Caco-2 (cell line): ENCODE data around the gene POLR2C. TPM values are rescaled to one million over a fixed set of nuclear protein-coding genes. Genes with fewer than 3 reads are reported as not detected.

Experiments used
- BruUV-seq: library from RNA; stranded (reverse); fragments of 400-500 nt; replicated peaks from 2 replicates; lab custom pipeline; 2021; lab: Mats Ljungman, UMichigan
- CTCF ChIA-PET: fragments of 300-600 bp; sonication (Branson Sonifier 250); formaldehyde crosslinking; loops from one replicate; lab custom pipeline; 2022; ENCODE audit warnings: antibody characterized with exemption; lab: Charles Lee
- POLR2A ChIA-PET: fragments of 300-600 bp; sonication (Branson Sonifier 250); formaldehyde crosslinking; loops from one replicate; lab custom pipeline; 2022; ENCODE audit warnings: antibody characterized with exemption; lab: Charles Lee
- DNase-seq, 2 experiments: peaks; one replicate each; pipeline versions ENCODE4 v3.0.0 to v3.0.0-alpha.2; 2020 to 2022
- H3K27me3 ChIP-seq: replicated peaks from 2 replicates; pipeline ENCODE4 v1.6.0; 2011; ENCODE audit warnings: low read length; ENCODE audit not compliant: control insufficient read depth, insufficient read depth
- H3K36me3 ChIP-seq: 2 replicates; pipeline ENCODE4 v1.5.1; 2011; ENCODE audit warnings: low read length; ENCODE audit not compliant: control insufficient read depth, insufficient read depth
- H3K4me1 ChIP-seq: fragments of 250-450 bp; sonication (Bioruptor Pico); 2 replicates; pipeline ENCODE4 v1.5.1; 2020; ENCODE audit warnings: mild to moderate bottlenecking
- H3K4me3 ChIP-seq: 2 replicates; pipeline ENCODE4 v1.5.1; 2011; ENCODE audit warnings: low read depth, mild to moderate bottlenecking, control low read depth, low read length
- H3K9me3 ChIP-seq: fragments of 250-450 bp; sonication (Bioruptor Pico); 2 replicates; pipeline ENCODE4 v1.5.1; 2020; ENCODE audit warnings: mild to moderate bottlenecking, moderate library complexity
- H3K27ac Mint-ChIP-seq: one replicate; pipeline ENCODE4 v1.8.0; 2022; ENCODE audit warnings: mixed read lengths; ENCODE audit not compliant: unreplicated experiment
- H3K27me3 Mint-ChIP-seq: one replicate; pipeline ENCODE4 v1.8.0; 2022; ENCODE audit warnings: mixed read lengths; ENCODE audit not compliant: insufficient read depth, unreplicated experiment
- H3K36me3 Mint-ChIP-seq: one replicate; pipeline ENCODE4 v1.8.0; 2022; ENCODE audit warnings: mild to moderate bottlenecking, mixed read lengths; ENCODE audit not compliant: insufficient read depth, unreplicated experiment
- H3K4me1 Mint-ChIP-seq: one replicate; pipeline ENCODE4 v1.8.0; 2022; ENCODE audit warnings: low read depth, mixed read lengths; ENCODE audit not compliant: unreplicated experiment
- H3K4me3 Mint-ChIP-seq: one replicate; pipeline ENCODE4 v1.8.0; 2022; ENCODE audit warnings: mild to moderate bottlenecking, moderate library complexity, mixed read lengths; ENCODE audit not compliant: unreplicated experiment
- H3K9me3 Mint-ChIP-seq: one replicate; pipeline ENCODE4 v1.8.0; 2022; ENCODE audit warnings: mixed read lengths; ENCODE audit not compliant: unreplicated experiment
- intact Hi-C: fragments of 100-400 bp; cut with micrococcal nuclease; formaldehyde crosslinking; loops from one replicate; pipeline ENCODE4 v1.10.0; 2022; ENCODE audit not compliant: unreplicated experiment
- total RNA-seq: library from RNA; stranded (reverse); gene quantifications from 2 replicates; pipeline ENCODE4 v1.2.3, GENCODE V29; 2022
- TF ChIP-seq, protein P1 (sequence below), 2 experiments: fragments of 200-600 bp in 1 of 2; IDR thresholded peaks; 1 replicate in 1 of 2; 2 replicates in 1 of 2; pipeline versions ENCODE4 v1.5.1 to v1.8.0; 2011 to 2022; ENCODE audit warnings: antibody characterized with exemption in 1 of 2, control low read depth in 1 of 2, inconsistent platforms in 1 of 2, low read depth in 1 of 2, low read length in 1 of 2, mild to moderate bottlenecking in 1 of 2, moderate library complexity in 1 of 2; ENCODE audit not compliant: insufficient read depth in 1 of 2, severe bottlenecking in 1 of 2, unreplicated experiment in 1 of 2

The POLR2C gene
- total RNA-seq, 1 experiment from 2014 or later: 100 TPM

DNA sequence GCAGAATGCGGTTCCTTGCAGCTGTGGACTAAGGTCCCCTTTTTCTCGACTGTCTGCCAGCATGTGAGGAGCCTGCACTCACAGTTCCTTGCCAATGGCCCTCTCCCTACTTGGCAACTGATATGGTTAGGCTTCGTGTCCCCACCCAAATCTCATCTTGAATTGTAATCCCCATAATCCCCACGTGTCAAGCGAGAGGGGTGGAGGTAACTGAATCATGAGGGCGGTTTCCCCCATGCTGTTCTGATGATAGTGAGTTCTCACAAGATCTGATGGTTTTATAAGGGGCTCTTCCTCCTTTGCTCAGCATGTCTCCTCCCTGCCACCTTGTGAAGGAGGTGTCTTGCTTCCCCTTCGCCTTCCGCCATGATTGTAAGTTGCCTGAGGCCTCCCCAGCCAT lies 35.2 kb upstream of the POLR2C start:
- Histone ChIP-seq H3K4me1 (no peaks in the 10 kb centered on the region), H3K9me3 (no peaks in the 10 kb centered on the region), H3K27me3 (no peaks in the 10 kb centered on the region), H3K36me3 (peaks cover 5% of the 10 kb centered on the region; the same call in 1 of the 2 replicates), H3K4me3 (no peak overlapping the region)
- peak in 1 of 2 experiments; percentile 21 for DNase-seq
- H3K9me3 Mint-ChIP-seq: no peaks in the 10 kb centered on the region
- intact Hi-C loops: no loop called here
- no peaks in the 10 kb centered on the region for H3K27me3 Mint-ChIP-seq
- H3K4me3 Mint-ChIP-seq: no peak overlapping the region
- H3K4me1 Mint-ChIP-seq: peaks cover 5% of the 10 kb centered on the region
- TF ChIP-seq, protein P1, sequence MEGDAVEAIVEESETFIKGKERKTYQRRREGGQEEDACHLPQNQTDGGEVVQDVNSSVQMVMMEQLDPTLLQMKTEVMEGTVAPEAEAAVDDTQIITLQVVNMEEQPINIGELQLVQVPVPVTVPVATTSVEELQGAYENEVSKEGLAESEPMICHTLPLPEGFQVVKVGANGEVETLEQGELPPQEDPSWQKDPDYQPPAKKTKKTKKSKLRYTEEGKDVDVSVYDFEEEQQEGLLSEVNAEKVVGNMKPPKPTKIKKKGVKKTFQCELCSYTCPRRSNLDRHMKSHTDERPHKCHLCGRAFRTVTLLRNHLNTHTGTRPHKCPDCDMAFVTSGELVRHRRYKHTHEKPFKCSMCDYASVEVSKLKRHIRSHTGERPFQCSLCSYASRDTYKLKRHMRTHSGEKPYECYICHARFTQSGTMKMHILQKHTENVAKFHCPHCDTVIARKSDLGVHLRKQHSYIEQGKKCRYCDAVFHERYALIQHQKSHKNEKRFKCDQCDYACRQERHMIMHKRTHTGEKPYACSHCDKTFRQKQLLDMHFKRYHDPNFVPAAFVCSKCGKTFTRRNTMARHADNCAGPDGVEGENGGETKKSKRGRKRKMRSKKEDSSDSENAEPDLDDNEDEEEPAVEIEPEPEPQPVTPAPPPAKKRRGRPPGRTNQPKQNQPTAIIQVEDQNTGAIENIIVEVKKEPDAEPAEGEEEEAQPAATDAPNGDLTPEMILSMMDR (IDR thresholded peaks at IDR 0.05; ENCODE audit: insufficient read depth in 1 of 2, low read depth in 1 of 2, low read length in 1 of 2, severe bottlenecking in 1 of 2, unreplicated experiment in 1 of 2): no peak
- ChIA-PET CTCF (interaction anchor here (1.1 kb wide), 1 partner anchor 35 kb away, joined by 3 read pairs; no protein-coding TSS in a partner anchor), POLR2A (no interaction called here)
- BruUV-seq: no TSS peak
- peaks cover 44% of the 10 kb centered on the region for H3K36me3 Mint-ChIP-seq
- no peak overlapping the region for H3K27ac Mint-ChIP-seq

DNA sequence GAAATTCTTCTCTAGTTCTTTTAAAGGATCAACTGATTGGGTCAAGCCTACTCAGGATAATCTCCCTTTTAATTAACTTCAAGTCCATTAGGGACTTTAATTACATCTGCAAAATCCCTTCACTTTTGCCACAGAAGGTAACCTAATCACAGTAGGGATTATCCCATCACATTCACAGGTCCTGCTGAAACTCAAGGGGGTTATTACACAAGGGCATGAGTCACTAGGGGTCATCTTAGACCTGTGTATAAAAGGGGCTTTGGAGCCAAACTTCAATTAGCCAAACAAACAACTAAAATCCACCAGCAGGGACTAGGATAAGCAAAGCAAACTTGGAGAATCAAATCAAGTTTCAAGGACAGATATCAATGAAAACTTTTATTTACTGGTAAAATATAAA lies 34.7 kb upstream of the POLR2C start:
- H3K36me3 ChIP-seq: peaks cover 5% of the 10 kb centered on the region; the same call in 1 of the 2 replicates
- H3K36me3 Mint-ChIP-seq: peaks cover 49% of the 10 kb centered on the region
- H3K27ac Mint-ChIP-seq: no peak overlapping the region
- ChIA-PET POLR2A (no interaction called here), CTCF (no interaction called here)
- no peaks in the 10 kb centered on the region for H3K27me3 Mint-ChIP-seq
- TF ChIP-seq, protein P1 (IDR thresholded peaks at IDR 0.05; ENCODE audit: insufficient read depth in 1 of 2, low read depth in 1 of 2, low read length in 1 of 2, severe bottlenecking in 1 of 2, unreplicated experiment in 1 of 2): no peak
- H3K9me3 Mint-ChIP-seq: no peaks in the 10 kb centered on the region
- no TSS peak for BruUV-seq
- no peaks in the 10 kb centered on the region for H3K9me3 ChIP-seq
- intact Hi-C loops: no loop called here
- no peaks in the 10 kb centered on the region for H3K27me3 ChIP-seq
- no peaks in the 10 kb centered on the region for H3K4me1 ChIP-seq
- H3K4me3 ChIP-seq: no peak overlapping the region
- no peak for DNase-seq
- H3K4me1 Mint-ChIP-seq: no peaks in the 10 kb centered on the region
- H3K4me3 Mint-ChIP-seq: no peak overlapping the region

DNA sequence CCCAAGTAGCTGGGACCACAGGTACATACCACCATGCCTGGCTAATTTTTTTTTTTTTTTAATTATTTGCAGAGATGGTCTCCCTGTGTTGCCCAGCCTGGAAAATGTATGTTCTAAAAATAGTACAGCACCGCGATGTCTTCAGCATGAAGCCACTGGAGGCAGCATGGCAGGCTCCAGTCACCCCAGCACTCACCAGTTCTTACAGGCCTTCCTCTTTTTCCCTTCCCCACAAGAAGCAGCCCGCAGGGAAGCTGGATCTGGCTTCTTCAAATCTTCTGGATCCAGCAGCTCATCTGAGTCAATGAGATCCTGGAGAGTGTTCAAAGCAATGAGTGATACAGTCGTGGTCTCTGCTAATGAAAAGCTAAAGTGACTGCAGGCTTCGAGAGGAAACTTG lies 31.5 kb upstream of the POLR2C start:
- TF ChIP-seq, protein P1 (IDR thresholded peaks at IDR 0.05; ENCODE audit: insufficient read depth in 1 of 2, low read depth in 1 of 2, low read length in 1 of 2, severe bottlenecking in 1 of 2, unreplicated experiment in 1 of 2): no peak
- no TSS peak for BruUV-seq
- Mint-ChIP-seq H3K9me3 (no peaks in the 10 kb centered on the region), H3K4me1 (no peaks in the 10 kb centered on the region), H3K27ac (no peak overlapping the region), H3K4me3 (no peak overlapping the region), H3K36me3 (peaks cover 72% of the 10 kb centered on the region), H3K27me3 (no peaks in the 10 kb centered on the region)
- intact Hi-C loops: no loop called here
- DNase-seq: no peak
- Histone ChIP-seq H3K4me1 (no peaks in the 10 kb centered on the region), H3K4me3 (no peak overlapping the region), H3K36me3 (peaks cover 9% of the 10 kb centered on the region), H3K27me3 (no peaks in the 10 kb centered on the region), H3K9me3 (no peaks in the 10 kb centered on the region)
- ChIA-PET POLR2A (no interaction called here), CTCF (interaction anchor here (1.6 kb wide), 1 partner anchor 89 kb away, joined by 8 read pairs; no protein-coding TSS in a partner anchor)
